GM19099 (cell line): Measurements from ENCODE around the gene ZBED3.

Experiments used
- POLR2A ChIP-seq: IDR thresholded peaks from 3 replicates; pipeline ENCODE4 v1.6.1; 2011; ENCODE audit warnings: low read depth; ENCODE audit not compliant: insufficient read length; ENCODE audit errors: extremely low read depth

ZBED3 gene, protein sequence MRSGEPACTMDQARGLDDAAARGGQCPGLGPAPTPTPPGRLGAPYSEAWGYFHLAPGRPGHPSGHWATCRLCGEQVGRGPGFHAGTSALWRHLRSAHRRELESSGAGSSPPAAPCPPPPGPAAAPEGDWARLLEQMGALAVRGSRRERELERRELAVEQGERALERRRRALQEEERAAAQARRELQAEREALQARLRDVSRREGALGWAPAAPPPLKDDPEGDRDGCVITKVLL

DNA sequence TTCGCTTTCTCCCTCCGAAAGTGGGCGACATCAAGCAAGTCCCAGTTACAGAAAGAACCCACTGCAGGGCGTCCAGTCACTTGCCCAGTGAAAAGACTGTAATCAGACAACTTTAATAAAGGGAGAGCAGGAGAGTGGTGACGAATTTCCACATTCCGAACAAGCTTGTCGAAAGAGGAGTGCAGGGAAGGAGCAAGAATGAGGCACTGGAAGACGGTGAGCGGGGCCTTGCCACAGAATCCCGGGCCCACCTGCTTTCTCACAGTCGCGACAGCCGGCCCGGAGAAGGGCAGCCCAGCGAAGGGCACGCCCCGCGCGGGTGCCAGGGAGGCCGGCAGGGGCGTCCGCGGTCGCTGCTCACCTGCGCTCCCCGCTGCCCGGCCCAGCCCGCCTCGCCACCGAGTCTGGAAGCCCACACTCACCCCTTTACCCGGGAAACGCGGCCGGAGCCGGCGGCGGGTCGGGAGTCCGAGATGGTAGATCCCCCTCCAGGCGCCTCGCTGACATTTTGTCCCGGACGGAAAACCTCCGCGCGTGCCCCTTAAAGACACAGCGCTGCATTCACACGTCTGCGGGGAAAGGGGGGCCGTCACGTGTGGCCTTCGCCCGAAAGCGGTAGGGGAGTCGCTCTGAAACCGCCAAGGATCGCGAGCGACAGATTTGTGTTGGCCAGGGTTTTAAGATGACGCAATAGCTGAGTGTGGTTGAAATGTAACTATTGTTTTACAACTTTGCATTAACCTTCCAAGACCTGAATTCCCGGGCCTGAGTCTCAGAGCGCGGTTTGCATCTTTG lies at the start of gene ZBED3:
Gene ZBED3, minus strand, starts transcription at position 597 of the 795 bp plus-strand sequence. CDS start 9,407 bp downstream, outside the sequence.
- TF ChIP-seq POLR2A = no peak

DNA sequence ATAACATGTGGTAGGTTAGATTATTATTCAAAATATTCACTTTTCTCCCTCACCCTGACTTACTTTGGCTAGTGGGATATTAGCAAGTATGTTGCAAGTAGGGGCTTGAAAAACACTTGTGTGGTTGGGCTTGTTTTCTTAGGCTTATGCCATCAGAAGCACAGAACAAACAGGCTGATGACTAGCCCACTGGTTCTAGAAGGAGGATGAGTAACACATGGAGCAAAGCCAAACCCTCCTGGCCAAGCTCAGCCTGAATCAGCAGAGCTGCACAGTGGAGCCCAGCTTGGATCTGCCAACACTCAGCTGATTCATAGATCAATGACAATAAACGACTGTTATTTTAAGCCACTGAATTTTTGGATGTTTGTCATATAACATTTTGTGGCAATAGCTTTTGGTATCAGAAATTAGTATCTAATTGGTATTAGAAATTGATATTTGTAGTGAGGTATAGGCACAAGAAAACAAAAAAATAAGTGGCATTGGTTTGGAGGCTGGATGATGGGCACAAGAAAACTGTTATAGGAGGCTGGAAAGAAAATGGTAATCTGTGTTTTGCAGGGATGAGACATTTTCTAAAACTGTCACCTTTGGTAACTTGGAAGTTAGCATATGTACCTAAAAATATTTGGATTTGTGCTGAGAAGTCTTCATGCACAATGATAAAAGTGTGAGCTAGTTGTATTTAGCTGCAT lies 46.1 kb upstream of the ZBED3 start:
- no peak for TF ChIP-seq POLR2A

DNA sequence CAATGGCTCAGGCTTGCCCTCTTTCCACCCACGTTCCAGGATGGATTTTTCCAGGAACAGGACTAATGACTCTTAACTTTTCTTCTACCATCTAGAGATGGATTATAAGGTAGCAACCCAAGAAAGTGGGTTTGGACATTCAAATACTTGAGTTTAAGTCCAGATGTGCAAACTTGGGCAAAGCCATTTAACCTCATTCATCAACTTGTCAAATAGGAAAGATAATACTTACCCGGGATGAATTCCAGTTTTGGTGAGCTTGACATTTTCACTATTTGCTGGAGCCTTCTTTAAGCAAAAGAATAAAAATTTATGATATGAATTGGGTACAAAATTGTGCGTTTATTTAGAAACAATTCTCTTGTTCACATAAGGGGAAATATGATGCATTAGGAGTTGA lies 44.3 kb upstream of the ZBED3 start:
- TF ChIP-seq POLR2A = no peak

DNA sequence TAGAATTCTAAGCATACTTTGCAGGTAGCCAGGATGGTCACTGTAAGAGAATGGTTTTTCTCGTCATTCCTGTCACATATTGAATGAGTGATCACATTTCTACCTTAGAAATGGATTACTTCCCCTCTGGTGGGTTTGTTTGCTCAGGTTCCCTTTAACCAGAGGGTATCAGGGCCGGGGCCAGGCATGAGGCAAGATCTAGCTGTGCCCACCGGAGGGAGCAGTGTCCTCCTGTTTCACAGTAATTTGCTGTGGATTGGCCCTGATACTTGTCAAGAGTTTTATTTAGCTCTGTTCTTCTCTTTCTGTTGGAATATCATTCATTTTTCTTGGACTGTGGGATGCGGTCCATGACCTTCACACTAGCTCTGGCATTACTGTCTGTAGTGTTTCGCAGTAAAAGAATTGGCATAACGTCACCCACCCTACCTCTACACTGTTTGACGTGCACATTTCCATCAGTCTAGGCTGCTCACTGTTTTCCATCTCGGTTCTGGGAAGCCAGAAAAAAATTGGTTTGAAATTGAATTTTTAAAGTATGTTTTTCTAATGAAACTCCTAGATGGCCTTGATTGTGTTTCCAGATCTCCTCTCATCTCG lies 42.4 kb upstream of the ZBED3 start:
- TF ChIP-seq POLR2A = no peak

DNA sequence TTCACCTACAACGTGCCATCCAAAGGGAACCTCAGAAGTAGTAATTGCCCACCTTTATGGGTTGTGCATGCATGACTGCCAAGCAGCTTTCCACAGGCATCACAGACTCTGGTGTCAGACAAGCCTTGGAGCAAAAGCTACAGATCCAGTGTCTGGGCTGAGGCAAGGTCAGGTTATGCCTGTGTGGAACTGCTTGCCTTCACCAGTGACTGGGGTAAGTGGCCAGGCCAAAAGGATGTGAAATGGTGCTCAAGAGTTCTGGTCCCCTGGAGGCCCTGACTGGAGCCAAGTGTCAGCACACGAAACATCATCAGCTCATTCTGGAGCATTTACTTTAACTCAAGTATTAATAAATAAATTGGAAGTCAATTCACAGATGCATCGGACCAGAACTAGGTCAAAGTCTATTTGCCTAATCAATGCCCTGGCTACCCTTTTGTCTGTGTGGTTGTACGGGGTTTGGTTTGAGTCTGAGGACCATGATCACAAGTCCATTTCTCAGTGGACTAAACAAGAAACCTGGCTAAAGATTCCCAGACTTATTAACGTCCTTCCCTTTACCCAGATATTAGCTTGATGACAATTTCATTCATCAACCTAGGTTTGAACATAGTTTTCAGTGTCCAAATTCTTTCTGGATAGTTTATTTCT lies 41.5 kb upstream of the ZBED3 start:
- TF ChIP-seq POLR2A = no peak

DNA sequence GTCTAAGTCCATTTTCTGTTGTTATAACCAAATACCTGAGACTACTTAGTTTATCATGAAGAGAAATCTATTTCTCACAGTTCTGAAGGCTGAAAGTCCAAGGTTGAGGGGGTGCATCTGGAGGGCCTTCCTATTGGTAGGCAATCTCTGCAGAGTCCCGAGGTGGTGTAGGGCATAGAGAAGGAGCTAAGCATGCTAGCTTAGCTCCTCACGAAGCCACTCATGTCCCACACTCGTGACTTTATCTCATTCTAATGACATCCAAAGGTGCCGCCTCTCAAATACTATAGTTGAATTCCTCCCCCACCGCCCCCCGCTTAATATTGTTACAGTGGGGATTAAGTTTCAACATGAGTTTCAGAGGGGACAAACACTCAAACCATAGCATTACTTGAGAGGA lies 36.0 kb upstream of the ZBED3 start:
- no peak for TF ChIP-seq POLR2A

DNA sequence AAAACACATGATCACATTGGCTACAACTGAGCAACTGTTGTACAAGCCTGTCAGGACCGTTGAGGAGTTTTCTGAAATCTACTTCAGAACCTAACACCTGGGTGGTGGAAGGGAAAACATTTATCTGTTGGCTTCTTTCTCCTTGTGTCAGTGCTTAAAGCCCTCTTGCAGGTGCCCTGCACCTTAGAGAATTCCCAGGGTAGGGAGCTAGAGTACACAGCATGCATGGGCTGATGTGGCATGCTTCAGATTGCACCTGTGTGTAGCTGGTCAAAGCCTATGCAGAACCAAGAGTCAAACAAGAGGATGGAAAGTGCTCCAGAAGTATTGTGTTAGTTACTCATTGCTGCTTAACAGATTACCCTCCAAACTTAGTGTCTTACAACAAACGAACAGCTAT lies 33.6 kb upstream of the ZBED3 start:
- no peak for TF ChIP-seq POLR2A

DNA sequence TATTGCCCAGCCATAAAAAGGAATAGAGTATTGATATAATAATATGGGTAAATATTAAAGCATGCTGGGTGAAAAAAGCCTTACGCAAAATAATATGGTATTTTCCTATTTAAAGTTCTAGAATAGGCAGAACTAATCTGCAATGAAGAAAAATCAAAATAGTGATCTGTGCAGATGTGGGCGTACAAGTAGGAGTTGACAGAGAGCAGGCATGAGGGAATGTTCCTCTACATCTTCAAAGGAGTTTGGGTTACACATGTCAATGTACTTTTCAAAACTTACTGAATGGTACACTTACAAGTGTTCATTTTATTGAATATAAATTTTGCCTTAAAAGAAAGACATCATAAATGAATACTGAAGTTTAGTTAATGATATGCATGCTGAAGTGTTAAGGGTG lies 33.0 kb upstream of the ZBED3 start:
- TF ChIP-seq POLR2A = no peak

DNA sequence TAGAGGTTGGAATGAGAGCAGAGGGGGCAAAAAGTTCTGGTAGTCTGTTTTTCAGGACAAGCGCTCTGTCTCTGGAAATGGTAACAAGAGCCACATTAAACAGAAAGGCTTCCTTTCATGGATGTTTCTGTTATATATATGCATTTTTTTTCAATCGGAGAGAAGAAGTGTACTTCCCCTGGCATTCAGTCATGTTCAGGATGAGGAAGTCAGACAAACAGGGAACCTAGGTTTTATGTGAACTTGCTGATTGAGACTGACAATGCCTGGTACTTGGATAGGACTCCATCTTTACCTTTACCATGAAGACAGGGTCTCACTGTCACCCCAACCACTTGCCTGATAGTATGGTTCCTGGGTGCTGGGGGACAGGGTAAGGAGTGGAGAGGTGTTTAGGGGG lies 30.1 kb upstream of the ZBED3 start:
- no peak for TF ChIP-seq POLR2A

DNA sequence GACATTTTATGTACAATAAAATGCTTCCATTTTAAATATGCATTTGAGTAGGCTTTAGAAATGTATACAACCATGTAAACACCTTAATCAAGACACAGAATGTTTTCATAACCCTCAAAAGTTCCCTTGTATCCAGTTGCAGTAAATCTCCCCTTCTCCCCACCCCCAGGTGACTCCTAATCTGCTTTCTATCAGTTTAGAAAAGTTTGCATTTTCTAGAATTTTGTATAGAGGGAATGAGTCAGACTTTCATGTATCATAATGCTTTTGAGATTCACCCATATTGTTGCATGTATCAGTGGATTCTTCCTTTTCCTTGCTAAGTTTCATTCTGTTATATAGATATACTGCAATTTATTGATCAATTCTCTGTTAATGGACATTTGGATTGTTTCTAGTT lies 17.7 kb upstream of the ZBED3 start:
- TF ChIP-seq POLR2A = no peak

DNA sequence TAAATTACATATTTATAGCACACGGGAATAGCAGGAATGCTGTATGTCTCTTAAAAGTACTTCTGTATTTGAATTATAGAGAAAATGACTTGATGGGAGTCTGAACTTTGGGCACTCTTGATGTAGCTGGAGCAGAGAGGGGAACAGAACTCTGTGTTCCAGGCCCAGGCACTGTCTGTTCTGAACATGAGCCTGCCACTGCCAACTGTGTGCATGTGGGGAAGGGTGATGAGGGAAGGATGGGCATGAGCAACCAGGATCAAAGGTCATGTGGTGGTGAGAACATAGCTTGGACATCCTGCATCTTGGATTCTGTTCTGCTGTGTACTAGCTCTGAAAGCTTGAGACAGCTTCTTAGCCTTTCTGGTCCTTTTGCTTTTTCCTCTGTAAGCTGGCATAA lies 16.4 kb upstream of the ZBED3 start:
- TF ChIP-seq POLR2A = no peak

DNA sequence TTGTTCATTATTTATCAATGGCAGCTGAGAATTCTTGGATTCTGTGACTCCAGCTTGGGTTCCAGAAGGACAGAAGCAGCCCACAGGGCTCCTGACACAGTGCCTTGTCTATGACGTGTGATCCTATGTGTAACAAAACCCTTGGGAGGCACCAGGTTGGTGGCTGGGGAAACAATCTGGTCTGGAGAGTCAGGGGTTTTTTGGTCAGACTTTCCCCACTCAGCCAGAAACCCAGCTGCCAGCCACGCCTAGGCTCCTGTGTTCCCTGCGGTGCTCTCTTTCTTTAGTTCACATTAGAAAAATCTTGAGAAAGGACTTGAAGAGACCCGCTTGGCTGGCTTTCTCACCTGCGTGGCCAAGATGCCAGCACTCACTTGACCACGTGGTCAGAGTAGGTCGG lies 15.5 kb upstream of the ZBED3 start:
- no peak for TF ChIP-seq POLR2A

DNA sequence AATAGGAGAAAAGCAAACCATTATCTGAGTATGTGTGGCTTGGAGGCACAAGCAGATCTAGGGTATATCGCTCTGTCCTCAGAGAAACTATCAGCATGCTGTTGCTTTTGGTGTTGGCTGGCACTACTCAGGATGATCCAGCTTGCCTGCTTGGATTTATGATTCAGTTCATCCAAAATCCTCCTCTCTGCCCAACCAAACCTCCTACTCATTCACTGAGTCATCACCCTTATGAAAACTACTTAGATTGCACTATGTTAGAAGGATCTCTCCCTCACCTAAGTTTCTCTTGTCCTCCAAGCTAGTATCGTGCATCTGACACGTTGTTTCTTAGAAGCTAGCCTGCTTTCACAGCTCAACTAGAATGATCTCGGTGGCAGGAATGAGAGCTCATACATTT lies 14.2 kb upstream of the ZBED3 start:
- no peak for TF ChIP-seq POLR2A

DNA sequence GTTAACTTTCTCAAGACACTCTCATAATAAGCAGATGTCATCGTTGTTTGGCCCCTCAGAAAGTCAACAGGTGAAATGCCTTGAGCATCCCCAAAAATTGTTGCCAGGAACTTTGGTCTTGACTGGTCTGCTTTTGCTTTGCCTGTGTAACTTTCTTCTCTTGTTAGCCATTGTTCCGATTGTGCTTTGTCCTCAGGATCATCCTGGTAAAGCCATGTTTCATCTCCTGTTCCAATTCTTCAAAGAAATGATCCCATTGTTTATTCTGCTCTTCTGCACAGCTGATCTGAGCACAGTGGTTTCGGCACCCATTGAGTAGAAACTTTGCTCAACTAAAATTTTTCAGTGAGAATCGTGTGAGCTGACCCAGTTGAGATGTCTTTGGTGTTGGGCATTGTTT lies 8.1 kb upstream of the ZBED3 start:
- no peak for TF ChIP-seq POLR2A
